ENCODE results near the gene AGTPBP1. TPM values are rescaled to one million over a fixed set of nuclear protein-coding genes. Genes with fewer than 3 reads are reported as not detected.

Gene AGTPBP1
- total RNA-seq, 2 experiments from 2014 or later: 24.2 to 37.2 TPM

- Histone ChIP-seq H3K4me1 (ENCODE audit: insufficient read depth, low read length, poor library complexity, severe bottlenecking) (no peaks in the 10 kb centered on the region), H3K4me2 (ENCODE audit: low read length) (no peak overlapping the region), H2AFZ (ENCODE audit: low read length) (no peak overlapping the region), H3K79me2 (ENCODE audit: insufficient read depth, low read depth, low read length) (no peaks in the 10 kb centered on the region), H3K9me2 (ENCODE audit: insufficient read depth, low read length) (no peaks in the 10 kb centered on the region), H3K36me3 (ENCODE audit: insufficient read depth, low read length) (peaks cover 3% of the 10 kb centered on the region), H3K4me3 (ENCODE audit: low read depth, low read length, poor library complexity, severe bottlenecking) (no peak overlapping the region), H3K9me3 (ENCODE audit: low read length) (no peaks in the 10 kb centered on the region), H4K20me1 (ENCODE audit: insufficient read depth, low read length) (peaks cover 3% of the 10 kb centered on the region; the same call in 1 of the 2 replicates), H3K27ac (ENCODE audit: low read depth, low read length, poor library complexity, severe bottlenecking) (no peak overlapping the region)
- POLR2A ChIA-PET: no interaction called here
- DNase-seq (ENCODE audit: low spot score): no peak
- TF ChIP-seq EZH2phosphoT487 (IDR thresholded peaks at IDR 0.05; ENCODE audit: borderline replicate concordance, low read depth, low read length): no peak
- no peak for TF ChIP-seq CTCF (conservative IDR thresholded peaks at IDR 0.05; ENCODE audit: low read length)
- BruUV-seq (replicated peaks): no TSS peak
- intact Hi-C loops (cut with micrococcal nuclease; ENCODE audit: unreplicated experiment): no loop called here
- CTCF ChIA-PET (ENCODE audit: unreplicated experiment): no interaction called here
Observed at GRCh38 chr9:85600675-85601263, 141.0 kb downstream of the AGTPBP1 start.

- Histone ChIP-seq H4K20me1 (ENCODE audit: insufficient read depth, low read length) (peaks cover 3% of the 10 kb centered on the region; the same call in 1 of the 2 replicates), H3K4me2 (ENCODE audit: low read length) (no peak overlapping the region), H3K36me3 (ENCODE audit: insufficient read depth, low read length) (peaks cover 3% of the 10 kb centered on the region), H3K79me2 (ENCODE audit: insufficient read depth, low read depth, low read length) (no peaks in the 10 kb centered on the region), H3K9me2 (ENCODE audit: insufficient read depth, low read length) (no peaks in the 10 kb centered on the region), H2AFZ (ENCODE audit: low read length) (no peak overlapping the region), H3K9me3 (ENCODE audit: low read length) (no peaks in the 10 kb centered on the region), H3K27ac (ENCODE audit: low read depth, low read length, poor library complexity, severe bottlenecking) (no peak overlapping the region), H3K4me3 (ENCODE audit: low read depth, low read length, poor library complexity, severe bottlenecking) (no peak overlapping the region), H3K4me1 (ENCODE audit: insufficient read depth, low read length, poor library complexity, severe bottlenecking) (no peaks in the 10 kb centered on the region)
- ChIA-PET POLR2A (no interaction called here), CTCF (ENCODE audit: unreplicated experiment) (no interaction called here)
- BruUV-seq (replicated peaks): no TSS peak
- intact Hi-C loops (cut with micrococcal nuclease; ENCODE audit: unreplicated experiment): no loop called here
- TF ChIP-seq EZH2phosphoT487 (IDR thresholded peaks at IDR 0.05; ENCODE audit: borderline replicate concordance, low read depth, low read length) (no peak), CTCF (conservative IDR thresholded peaks at IDR 0.05; ENCODE audit: low read length) (no peak)
- DNase-seq (ENCODE audit: low spot score): no peak
Observed at GRCh38 chr9:85599540-85600105, 142.1 kb downstream of the AGTPBP1 start.

GRCh38 chr9:85594316-85594715 lies 147.4 kb downstream of the AGTPBP1 start:
- Histone ChIP-seq H3K9me2 (ENCODE audit: insufficient read depth, low read length) (no peaks in the 10 kb centered on the region), H3K9me3 (ENCODE audit: low read length) (no peaks in the 10 kb centered on the region), H3K4me1 (ENCODE audit: insufficient read depth, low read length, poor library complexity, severe bottlenecking) (no peaks in the 10 kb centered on the region), H2AFZ (ENCODE audit: low read length) (no peak overlapping the region), H4K20me1 (ENCODE audit: insufficient read depth, low read length) (no peaks in the 10 kb centered on the region), H3K27ac (ENCODE audit: low read depth, low read length, poor library complexity, severe bottlenecking) (no peak overlapping the region), H3K4me3 (ENCODE audit: low read depth, low read length, poor library complexity, severe bottlenecking) (no peak overlapping the region), H3K79me2 (ENCODE audit: insufficient read depth, low read depth, low read length) (no peaks in the 10 kb centered on the region), H3K36me3 (ENCODE audit: insufficient read depth, low read length) (peaks cover 19% of the 10 kb centered on the region; the same call in 1 of the 2 replicates), H3K4me2 (ENCODE audit: low read length) (no peak overlapping the region)
- no peak for TF ChIP-seq EZH2phosphoT487 (IDR thresholded peaks at IDR 0.05; ENCODE audit: borderline replicate concordance, low read depth, low read length)
- no peak for TF ChIP-seq CTCF (conservative IDR thresholded peaks at IDR 0.05; ENCODE audit: low read length)
- no peak for DNase-seq (ENCODE audit: low spot score)
- CTCF ChIA-PET (ENCODE audit: unreplicated experiment): no interaction called here
- POLR2A ChIA-PET: no interaction called here
- no TSS peak for BruUV-seq (replicated peaks)
- intact Hi-C loops (cut with micrococcal nuclease; ENCODE audit: unreplicated experiment): no loop called here
